Kidney (tissue), 14 donors: ENCODE data around the gene METAP2. TPM values are rescaled to one million over a fixed set of nuclear protein-coding genes. Genes with fewer than 3 reads are reported as not detected.

Source experiments
- DNase-seq, 5 donors: peaks; one replicate each; pipeline ENCODE4 v3.0.0-alpha.2; 2013 to 2020
- FAIRE-seq: peaks from 2 replicates; lab custom pipeline; 2012; peaks lifted over from hg19 to GRCh38; lab: Jason Lieb, UNC
- H3K27ac ChIP-seq, 2 donors: one replicate each; pipeline ENCODE4 v1.7.0; 2013; ENCODE audit warnings: low read depth in 2 of 2, low read length in 2 of 2, inconsistent platforms in 1 of 2
- H3K27me3 ChIP-seq: one replicate; pipeline ENCODE4 v1.7.1; 2013; ENCODE audit warnings: low read length, inconsistent platforms; ENCODE audit not compliant: control insufficient read depth, insufficient read depth
- H3K36me3 ChIP-seq, 3 donors: one replicate each; pipeline versions ENCODE4 v1.7.0 to v1.7.1; 2013; ENCODE audit warnings: low read length in 3 of 3, control low read depth in 1 of 3, inconsistent platforms in 1 of 3; ENCODE audit not compliant: insufficient read depth in 3 of 3, control insufficient read depth in 2 of 3
- H3K4me1 ChIP-seq, 3 donors: one replicate each; pipeline versions ENCODE4 v1.7.0 to v1.7.1; 2013; ENCODE audit warnings: low read length in 3 of 3, inconsistent platforms in 1 of 3, low read depth in 1 of 3; ENCODE audit not compliant: control insufficient read depth in 2 of 3, insufficient read depth in 2 of 3
- H3K4me3 ChIP-seq, 3 donors: one replicate each; pipeline versions ENCODE4 v1.7.0 to v1.8.1; 2013; ENCODE audit warnings: low read length in 3 of 3, control low read depth in 1 of 3, inconsistent platforms in 1 of 3
- H3K9ac ChIP-seq, 3 donors: one replicate each; pipeline versions ENCODE4 v1.7.0 to v1.7.1; 2013; ENCODE audit warnings: low read length in 3 of 3, control low read depth in 1 of 3, inconsistent platforms in 1 of 3
- H3K9me3 ChIP-seq, 3 donors: one replicate each; pipeline versions ENCODE4 v1.7.0 to v1.7.1; 2013; ENCODE audit warnings: low read length in 3 of 3, control low read depth in 1 of 3, inconsistent platforms in 1 of 3; ENCODE audit not compliant: control insufficient read depth in 2 of 3, insufficient read depth in 1 of 3
- CTCF ChIP-seq: IDR thresholded peaks from 3 replicates; pipeline ENCODE4 v1.5.1; 2012; ENCODE audit warnings: mild to moderate bottlenecking, moderate library complexity, borderline replicate concordance; ENCODE audit not compliant: insufficient read depth; ENCODE audit errors: extremely low read depth
- intact Hi-C: fragments of 100-400 bp; cut with DNase I; formaldehyde crosslinking; loops from one replicate; pipeline ENCODE4 v1.11.1; 2022
- polyA plus RNA-seq: library from polyadenylated mRNA; stranded (reverse); fragments of 350-450 nt; fragmentation: Illumina TruSeq; extraction: RNeasy Lipid Tissue Mini Kit (QIAGEN cat#74804); gene quantifications from one replicate; pipeline ENCODE4 v1.2.3, GENCODE V29; 2014; ENCODE audit warnings: low read depth, low replicate concordance; ENCODE audit not compliant: insufficient read depth
- total RNA-seq: library from RNA; stranded (reverse); fragmentation: NEBNext Ultra II Directional; extraction: Animal tissue kit (Norgen Biotek cat#: 25700); gene quantifications from one replicate; pipeline ENCODE4 v1.2.1, GENCODE V29; 2021
- donor health status: control.
- donor health status: control.
- donor health status: control.
- donor health status: control.
- donor health status: control.
- donor health status: DM: yes; HTN: yes; CAD: no.
- donor health status: Normal renal cell carcinoma (clear cell type).

The METAP2 gene
- total and polyA plus RNA-seq, 2 donors from 2014 or later, result 59.1 to 65.7 TPM

DNA sequence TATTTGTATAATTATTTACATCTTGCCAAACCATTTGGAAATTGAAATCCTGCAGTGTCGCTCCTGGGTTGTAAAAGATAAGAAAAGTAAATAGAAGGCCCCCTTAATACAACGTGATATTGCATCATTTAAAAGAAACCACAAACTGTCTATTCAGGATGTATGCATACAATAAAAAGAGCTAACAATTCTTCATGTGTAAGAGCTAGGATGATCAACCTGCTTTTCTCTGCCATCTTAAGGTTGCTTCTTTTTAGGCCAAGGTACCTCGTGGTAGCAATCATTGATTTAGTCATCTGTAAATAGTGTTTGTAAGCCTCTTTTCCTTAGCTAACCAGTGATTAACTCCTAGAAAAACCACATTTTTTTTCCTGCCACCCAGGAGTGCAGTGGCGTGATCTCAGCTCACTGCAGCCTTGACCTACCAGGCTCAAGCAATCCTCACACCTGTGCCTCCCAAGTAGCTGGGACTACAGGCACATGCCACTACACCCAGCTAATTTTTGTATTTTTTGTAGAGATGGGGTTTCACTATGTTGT lies 80.7 kb downstream of the METAP2 start:
- H3K27me3 ChIP-seq, result no peaks in the 10 kb centered on the region
- H3K4me3 ChIP-seq, result no peak overlapping the region
- no peaks in the 10 kb centered on the region for H3K4me1 ChIP-seq
- H3K27ac ChIP-seq, result no peak overlapping the region
- intact Hi-C loops, result no loop called here
- TF ChIP-seq CTCF, result no peak
- H3K36me3 ChIP-seq, result no peaks in the 10 kb centered on the region
- H3K9me3 ChIP-seq, result no peaks in the 10 kb centered on the region
- no peak overlapping the region for H3K9ac ChIP-seq
- DNase-seq (no peak), FAIRE-seq (no peak)

GRCh38 chr12:95557625-95558024 lies 83.7 kb downstream of the METAP2 start:
- H3K4me1 ChIP-seq, result no peaks in the 10 kb centered on the region
- FAIRE-seq (no peak), DNase-seq (no peak)
- no peaks in the 10 kb centered on the region for H3K36me3 ChIP-seq
- no peak overlapping the region for H3K4me3 ChIP-seq
- no peak overlapping the region for H3K9ac ChIP-seq
- no peak for TF ChIP-seq CTCF
- no peaks in the 10 kb centered on the region for H3K9me3 ChIP-seq
- H3K27ac ChIP-seq, result no peak overlapping the region
- H3K27me3 ChIP-seq, result no peaks in the 10 kb centered on the region
- intact Hi-C loops, result no loop called here

Other genes with a start within 250 kb of the METAP2 start
- 2.8 TPM for gene USP44, start 77.3 kb downstream of the METAP2 start, total RNA-seq
- gene USP44, start 77.3 kb downstream of the METAP2 start, polyA plus RNA-seq, result 0.52 TPM